NCI-H748 (cell line): Measurements from ENCODE around the gene RPH3AL.

Source experiments
- DNase-seq: peaks from one replicate; lab custom pipeline; 2025; ENCODE audit not compliant: unreplicated experiment; lab: John Stamatoyannopoulos, UW

The RPH3AL gene

GRCh38 chr17:303168-303567, 49.4 kb downstream of the RPH3AL start:
- DNase-seq, result no peak

- no peak for DNase-seq
Observed at GRCh38 chr17:302300-302698, 50.3 kb downstream of the RPH3AL start.

- DNase-seq, result no peak
Observed at GRCh38 chr17:301681-302299, 50.8 kb downstream of the RPH3AL start.

DNA sequence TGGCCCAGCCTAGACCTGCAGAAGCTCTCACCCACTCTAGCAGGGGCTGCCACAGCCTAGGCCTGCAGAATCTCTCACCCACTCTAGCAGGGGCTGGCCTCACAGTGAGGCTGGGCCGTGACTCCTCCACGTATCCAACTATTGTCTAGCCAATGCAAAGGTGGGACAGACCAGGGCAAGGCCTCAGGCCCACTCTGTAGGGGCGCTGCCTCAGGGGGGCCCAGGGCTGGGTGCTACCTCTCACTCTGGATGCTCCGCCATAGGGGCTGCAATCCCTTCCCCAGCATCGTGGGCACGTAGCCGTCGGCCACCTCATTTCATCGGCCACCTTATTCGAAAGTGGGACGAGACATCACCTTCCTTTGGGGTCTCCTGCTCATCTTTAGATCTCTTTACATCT, 51.7 kb downstream of the RPH3AL start:
- DNase-seq, result no peak

DNA sequence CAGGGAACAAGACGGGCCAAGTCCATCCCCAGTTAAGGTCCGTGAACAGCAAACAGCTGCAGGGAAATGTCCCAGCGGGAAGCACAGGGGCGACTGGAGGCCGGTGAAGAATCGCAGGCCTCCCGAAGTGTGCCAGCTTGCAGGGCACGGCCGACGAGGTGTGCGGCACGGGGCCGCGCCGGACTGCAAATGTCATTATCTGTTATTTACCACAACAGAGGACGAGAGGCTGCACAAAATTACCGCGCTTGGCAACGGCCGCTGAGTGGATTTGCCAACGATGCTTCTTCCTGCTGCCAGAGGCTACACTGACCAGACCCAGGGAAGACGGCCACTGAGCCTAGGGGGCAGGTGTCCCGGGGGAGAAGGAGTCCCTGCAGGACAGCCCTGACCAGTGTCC, 53.1 kb downstream of the RPH3AL start:
- no peak for DNase-seq

DNA sequence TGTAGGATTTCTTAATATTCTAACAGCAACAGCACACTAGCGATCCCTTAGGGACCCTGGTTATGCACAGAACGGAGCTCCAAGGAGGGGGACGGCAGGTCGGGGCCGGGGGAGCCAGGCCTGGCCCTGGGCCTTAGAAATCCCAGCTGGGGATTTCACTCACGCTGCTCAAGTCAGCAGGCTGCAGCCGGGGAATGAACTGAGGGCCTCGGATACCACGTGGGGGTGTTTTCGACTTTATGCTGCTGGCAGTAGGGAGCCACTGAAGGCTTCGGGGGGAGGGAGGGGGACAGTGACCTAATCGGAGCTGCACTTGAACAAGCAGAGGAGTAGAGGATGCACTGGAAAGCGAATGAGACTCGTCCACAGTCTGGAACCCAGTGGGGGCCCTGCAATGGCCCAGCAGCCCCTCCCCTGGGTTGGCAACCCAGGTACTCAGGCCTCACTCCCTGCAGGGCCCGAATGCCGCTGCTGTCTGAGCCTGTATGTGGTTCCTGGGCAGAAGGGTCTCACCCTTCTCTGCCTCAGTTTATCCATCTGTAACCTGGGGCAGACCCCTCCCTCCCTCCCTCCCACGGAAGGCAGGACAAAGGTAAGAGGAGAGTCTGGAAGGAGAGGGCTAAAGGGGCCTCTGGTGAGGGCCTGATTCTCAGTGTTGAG, 53.7 kb downstream of the RPH3AL start:
- DNase-seq, result no peak

DNA sequence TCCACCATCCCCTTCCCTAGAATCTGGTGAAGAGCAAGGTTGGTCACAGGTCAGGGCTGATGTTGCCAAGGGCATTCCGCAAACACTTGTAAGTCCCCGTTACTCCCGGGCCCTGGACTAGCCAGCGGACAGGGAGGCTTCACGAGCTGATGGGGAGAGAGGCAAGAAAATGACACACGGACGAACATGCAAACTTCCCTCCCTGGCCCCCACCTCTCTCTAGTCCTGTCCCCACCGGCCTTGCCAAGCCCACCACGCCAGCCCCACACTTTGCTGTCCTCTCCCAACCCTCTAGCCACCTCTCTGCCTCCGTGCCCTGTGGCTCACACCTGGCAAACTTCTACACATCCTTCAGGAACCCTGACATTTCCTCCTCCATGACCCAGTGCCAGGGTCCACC, 54.8 kb downstream of the RPH3AL start:
- DNase-seq, result no peak

DNA sequence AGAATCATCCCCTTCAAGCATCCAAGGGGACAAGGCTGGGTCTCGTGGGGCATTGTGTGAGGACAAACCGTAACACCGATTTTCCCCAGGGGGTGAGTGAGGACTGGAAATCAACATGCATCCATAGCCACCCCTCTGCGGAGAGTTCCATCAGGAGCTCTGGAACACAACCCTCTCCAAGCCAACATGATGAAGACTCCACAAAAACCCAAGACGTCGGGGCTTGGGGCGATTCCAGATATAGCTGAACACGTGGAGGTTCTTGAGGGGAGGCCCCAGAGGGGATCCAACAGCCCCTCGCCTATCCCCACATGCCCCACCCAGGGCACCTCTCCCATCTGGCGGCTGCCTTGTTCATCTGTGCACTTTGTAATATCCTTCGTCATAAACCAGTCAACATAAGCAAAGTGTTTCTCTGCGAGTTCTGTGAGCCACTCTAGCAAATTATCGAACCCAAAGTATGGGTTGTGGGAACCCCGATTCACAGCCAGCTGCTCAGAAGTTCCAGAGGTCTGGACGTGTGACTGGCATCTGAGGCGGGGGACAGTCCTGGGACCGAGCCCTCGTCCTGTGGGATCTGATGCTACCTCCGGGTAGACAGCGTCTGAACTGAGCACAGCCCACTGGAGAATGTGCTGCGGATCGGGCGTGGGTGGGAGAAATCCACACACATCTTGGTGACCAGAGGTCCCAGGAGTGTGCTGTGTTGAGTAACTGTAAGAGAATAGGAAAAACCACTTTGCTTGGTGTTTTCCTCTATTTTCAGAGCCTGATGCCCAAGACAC, 55.5 kb downstream of the RPH3AL start:
- DNase-seq, result no peak

- no peak for DNase-seq
Observed at GRCh38 chr17:296379-296778, 56.2 kb downstream of the RPH3AL start.

DNA sequence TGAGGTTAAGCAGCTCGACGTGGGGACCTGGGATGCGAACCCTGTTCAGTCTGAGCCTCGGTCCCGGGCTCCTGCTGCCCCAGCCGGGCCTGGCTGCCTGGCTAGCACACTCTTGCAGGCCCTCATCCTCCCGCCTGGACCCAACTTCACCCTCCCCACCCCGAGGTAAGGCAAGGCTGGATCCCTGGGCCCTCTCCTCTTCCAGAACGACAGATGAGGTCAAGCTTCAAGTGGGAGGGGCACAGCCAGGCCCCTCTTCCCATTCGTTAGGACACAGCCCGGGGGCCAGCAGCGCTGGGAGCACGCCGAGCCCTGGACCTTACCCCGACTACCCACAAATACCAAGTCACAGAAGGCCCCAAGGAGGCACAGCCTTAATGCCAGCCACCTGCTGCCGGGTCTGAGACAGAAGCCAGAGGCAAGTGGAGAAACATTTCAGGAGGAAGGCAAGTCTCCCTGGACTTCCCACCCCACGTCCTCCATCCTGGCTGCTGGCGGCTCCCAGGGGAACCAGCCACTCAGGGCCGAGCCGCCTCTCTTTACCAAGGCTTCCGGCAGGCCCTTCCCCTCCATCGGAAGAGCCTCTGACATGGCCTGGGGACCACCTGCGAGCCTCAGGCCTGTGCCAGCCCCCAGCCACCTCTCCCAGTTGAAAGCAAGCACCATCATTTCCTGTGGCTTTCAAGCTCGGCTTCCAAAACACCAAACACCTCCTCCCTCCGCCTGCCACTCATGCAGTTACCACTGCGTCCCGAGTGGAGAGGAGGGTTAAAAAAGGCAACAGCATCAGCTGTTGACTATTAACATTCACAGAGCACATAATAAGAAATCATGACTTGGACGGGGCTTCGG, 59.9 kb downstream of the RPH3AL start:
- no peak for DNase-seq

- DNase-seq, result no peak
Observed at GRCh38 chr17:292016-292415, 60.6 kb downstream of the RPH3AL start.

DNA sequence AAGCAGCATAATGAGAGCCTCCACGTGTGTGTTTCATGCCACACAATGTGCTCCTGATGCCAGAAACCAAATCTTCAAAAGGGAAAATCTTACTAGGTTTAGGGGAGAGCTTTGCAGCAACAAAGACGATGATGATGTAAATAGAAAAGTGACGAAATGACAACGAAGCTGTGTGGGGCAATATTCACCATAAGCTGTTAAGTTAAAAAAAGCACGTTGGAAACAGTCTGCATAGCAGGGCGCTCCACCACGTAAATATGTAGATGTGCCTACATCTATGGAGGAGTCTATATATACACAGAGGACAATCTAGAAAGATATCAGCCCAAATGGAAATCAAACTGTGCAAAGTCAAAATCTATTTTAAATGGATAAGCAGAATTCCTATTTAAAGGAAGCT, 61.0 kb downstream of the RPH3AL start:
- DNase-seq, result no peak

- DNase-seq, result no peak
Observed at GRCh38 chr17:290626-291025, 62.0 kb downstream of the RPH3AL start.

DNA sequence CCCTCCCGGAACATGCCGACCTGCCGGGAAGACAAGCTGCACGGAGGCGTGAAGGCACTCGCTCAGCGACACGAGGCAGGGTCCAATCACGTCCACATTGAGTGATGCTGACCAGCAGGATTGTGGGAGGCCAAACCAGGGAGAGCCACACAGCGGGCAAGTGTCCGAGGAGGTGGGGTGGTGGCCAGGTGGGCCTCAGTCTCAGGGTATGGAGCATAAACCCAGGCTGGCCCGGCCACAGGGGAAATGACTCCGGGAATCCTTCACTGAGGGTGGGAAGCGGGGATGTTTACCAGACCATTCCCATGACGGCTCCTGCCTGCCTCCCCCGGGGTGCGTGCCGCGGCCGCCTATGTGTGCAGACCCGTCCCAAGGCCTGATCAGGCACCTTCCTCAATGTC, 62.5 kb downstream of the RPH3AL start:
- DNase-seq, result no peak

DNA sequence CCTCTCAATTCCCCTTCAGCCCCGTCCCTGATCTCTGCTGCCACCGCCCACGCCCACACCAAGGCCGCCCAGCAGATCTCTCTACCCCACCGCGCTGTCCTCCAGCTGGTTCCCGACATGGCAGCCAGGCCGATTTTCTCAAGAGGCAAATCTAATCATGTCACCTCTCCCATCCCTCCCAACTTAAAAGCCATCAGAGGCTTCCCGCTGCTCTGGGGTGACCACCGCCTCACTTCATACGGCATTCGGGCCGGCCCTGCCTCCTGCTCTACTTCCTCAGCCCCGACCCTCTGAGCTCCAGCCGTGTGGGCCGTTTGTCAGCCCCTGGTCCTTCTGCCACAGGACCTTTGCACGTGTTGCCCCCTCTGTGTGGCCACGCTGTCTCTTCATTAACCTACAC, 63.2 kb downstream of the RPH3AL start:
- DNase-seq, result no peak

DNA sequence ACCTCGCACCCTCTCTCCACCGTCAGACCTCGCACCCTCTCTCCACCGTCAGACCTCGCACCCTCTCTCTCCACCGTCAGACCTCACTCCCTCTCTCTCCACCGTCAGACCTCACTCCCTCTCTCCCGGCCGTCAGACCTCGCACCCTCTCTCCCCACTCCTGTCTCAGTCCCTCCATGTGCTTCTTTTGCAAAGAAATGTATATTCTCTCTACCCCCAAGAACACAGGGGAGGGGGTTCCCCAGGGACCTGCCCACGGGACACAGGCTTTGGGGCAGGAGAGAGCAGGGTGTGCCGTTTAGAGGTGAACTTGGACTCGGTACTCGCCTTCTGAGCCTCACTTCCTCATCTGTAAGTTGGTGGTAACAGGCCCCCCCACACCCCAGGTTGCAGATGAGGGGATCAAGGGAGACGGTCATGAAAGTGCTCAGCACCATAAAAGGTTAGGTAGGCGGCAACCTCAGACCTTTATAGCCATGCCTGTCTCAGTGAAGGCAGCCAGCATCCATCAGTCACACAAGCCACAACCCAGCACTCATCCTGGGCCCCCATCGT, 63.7 kb downstream of the RPH3AL start:
- no peak for DNase-seq

DNA sequence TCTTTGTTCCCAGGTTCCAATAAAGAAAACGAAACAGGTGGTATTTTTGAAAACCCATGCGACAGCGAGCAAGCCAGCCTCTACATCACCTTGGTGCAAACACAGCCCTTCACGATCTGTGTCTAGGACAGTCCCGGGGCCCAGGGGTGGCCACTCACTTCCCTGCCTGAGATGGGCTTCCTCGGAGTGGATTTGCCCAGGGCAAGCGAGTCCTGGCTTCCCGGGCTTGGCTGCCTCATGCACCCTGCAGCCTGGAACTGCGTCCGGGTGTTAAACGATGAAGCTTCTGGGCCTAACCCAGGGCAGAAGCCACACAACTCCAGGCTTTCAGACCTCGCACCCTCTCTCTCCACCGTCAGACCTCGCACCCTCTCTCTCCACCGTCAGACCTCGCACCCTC, 66.0 kb downstream of the RPH3AL start:
- no peak for DNase-seq

DNA sequence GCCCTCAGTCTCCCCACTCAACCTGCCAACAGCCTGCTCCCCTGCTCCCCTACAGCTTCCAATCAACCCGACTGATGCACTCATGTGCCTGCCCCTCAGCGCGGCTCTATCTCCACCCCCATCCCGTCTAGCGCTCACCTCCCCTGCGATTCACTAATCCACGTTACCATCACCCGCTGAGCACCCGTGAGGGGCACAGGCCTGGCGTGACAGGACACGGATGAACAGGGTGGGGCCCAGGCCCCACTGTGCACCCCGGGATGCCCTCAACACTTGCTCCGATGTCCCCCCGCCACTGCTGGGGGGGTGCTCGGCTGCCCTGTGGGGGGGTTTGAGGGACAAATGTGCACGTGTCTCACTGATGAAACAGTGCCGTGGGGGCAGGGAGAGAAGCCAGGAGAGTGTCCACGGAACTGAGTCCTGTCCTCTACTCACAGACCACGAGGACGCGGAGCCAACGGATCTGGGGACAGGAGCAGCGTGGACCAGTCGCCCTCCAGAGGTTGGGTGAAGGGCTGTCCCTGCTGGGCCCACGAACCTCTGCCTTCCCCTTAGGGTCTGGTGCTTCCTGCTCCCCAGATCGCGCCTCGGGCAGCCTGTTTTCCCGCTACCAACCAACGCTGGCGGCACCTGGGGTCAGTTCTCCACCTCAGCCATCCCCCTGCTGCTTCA, 66.7 kb downstream of the RPH3AL start:
- no peak for DNase-seq

GRCh38 chr17:284676-285355, 67.8 kb downstream of the RPH3AL start:
- no peak for DNase-seq
